ENCODE data around the gene RCN1. TPM values are rescaled to one million over a fixed set of nuclear protein-coding genes. Genes with fewer than 3 reads are reported as not detected.
"Not testable (repeated sequence)": the region's sequence is repeated elsewhere in the genome, so short reads cannot be mapped to it uniquely, and the experiment has no call there.

Gene RCN1
- total and polyA plus RNA-seq, 2 experiments from 2014 or later, result 107 to 140 TPM

DNA sequence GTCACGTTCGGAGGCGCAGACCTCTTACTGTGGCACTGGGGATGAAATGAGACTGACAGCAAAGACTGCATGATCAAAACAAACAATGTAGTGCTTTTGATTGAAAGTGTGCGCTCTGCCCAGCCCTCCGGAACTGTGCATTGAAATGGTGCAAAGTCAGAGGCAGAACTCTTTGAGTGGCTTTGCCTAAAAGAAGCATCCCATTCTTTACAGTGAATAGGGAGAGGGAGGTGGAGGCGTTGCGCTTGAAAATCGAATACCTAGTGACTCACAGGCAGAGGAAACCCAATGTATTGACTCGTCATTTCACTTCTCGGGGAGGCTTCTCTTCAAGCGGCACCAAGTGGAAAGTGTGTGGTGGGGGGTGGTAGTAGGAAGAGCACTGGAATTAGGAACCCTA, 10.9 kb downstream of the RCN1 start:
- H3F3A ChIP-seq (replicated peaks; ENCODE audit: low read depth), result no peaks in the 10 kb centered on the region
- H3K4me1 ChIP-seq (ENCODE audit: insufficient read depth), result no peaks in the 10 kb centered on the region
- TF ChIP-seq ZNF331 (CRISPR knock-in tag; IDR thresholded peaks at IDR 0.05; ENCODE audit: low read depth), result no peak
- no peak for TF ChIP-seq CREB1 (CRISPR knock-in tag; IDR thresholded peaks at IDR 0.05; ENCODE audit: low read depth)
- TF ChIP-seq POLR2AphosphoS5 (IDR thresholded peaks at IDR 0.05; ENCODE audit: low read depth), result no peak
- TF ChIP-seq EZH2 (IDR thresholded peaks at IDR 0.05; ENCODE audit: low read depth, unreplicated experiment), result no peak
- TF ChIP-seq JUNB (IDR thresholded peaks at IDR 0.05; ENCODE audit: unreplicated experiment), result no peak
- no peak for TF ChIP-seq STAT1 (IDR thresholded peaks at IDR 0.05; ENCODE audit: unreplicated experiment)
- TF ChIP-seq, protein P1, sequence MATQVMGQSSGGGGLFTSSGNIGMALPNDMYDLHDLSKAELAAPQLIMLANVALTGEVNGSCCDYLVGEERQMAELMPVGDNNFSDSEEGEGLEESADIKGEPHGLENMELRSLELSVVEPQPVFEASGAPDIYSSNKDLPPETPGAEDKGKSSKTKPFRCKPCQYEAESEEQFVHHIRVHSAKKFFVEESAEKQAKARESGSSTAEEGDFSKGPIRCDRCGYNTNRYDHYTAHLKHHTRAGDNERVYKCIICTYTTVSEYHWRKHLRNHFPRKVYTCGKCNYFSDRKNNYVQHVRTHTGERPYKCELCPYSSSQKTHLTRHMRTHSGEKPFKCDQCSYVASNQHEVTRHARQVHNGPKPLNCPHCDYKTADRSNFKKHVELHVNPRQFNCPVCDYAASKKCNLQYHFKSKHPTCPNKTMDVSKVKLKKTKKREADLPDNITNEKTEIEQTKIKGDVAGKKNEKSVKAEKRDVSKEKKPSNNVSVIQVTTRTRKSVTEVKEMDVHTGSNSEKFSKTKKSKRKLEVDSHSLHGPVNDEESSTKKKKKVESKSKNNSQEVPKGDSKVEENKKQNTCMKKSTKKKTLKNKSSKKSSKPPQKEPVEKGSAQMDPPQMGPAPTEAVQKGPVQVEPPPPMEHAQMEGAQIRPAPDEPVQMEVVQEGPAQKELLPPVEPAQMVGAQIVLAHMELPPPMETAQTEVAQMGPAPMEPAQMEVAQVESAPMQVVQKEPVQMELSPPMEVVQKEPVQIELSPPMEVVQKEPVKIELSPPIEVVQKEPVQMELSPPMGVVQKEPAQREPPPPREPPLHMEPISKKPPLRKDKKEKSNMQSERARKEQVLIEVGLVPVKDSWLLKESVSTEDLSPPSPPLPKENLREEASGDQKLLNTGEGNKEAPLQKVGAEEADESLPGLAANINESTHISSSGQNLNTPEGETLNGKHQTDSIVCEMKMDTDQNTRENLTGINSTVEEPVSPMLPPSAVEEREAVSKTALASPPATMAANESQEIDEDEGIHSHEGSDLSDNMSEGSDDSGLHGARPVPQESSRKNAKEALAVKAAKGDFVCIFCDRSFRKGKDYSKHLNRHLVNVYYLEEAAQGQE (IDR thresholded peaks at IDR 0.05; ENCODE audit: unreplicated experiment), result no peak
- TF ChIP-seq ZNF114 (CRISPR knock-in tag; IDR thresholded peaks at IDR 0.05), result no peak
- no peak for TF ChIP-seq NANOG (IDR thresholded peaks at IDR 0.05; ENCODE audit: borderline replicate concordance)
- no peak for TF ChIP-seq EZH2phosphoT487 (IDR thresholded peaks at IDR 0.05; ENCODE audit: unreplicated experiment)
- H3K36me3 ChIP-seq (ENCODE audit: insufficient read depth), result peaks cover 16% of the 10 kb centered on the region
- DNase-seq (ENCODE audit: low spot score) (no peak), ATAC-seq (no peak)
- H4K20me1 ChIP-seq (replicated peaks; ENCODE audit: insufficient read depth), result no peaks in the 10 kb centered on the region; the same call in none of the 2 replicates
- peaks cover 5% of the 10 kb centered on the region for H3K27me3 Mint-ChIP-seq (ENCODE audit: insufficient read depth, low read depth, poor library complexity)
- H3K9me3 Mint-ChIP-seq, result no peaks in the 10 kb centered on the region; the same call in 2 of the 3 replicates
- H3K79me2 ChIP-seq (replicated peaks; ENCODE audit: insufficient read depth), result peaks cover 10% of the 10 kb centered on the region
- no peaks in the 10 kb centered on the region for H3K27me3 ChIP-seq (ENCODE audit: insufficient read depth)
- H3K36me3 Mint-ChIP-seq (ENCODE audit: low read depth), result peaks cover 86% of the 10 kb centered on the region
- no peaks in the 10 kb centered on the region for H3K9me2 ChIP-seq (ENCODE audit: insufficient read depth)
- no peak overlapping the region for H2AFZ ChIP-seq
- H3K4me1 Mint-ChIP-seq, result no peaks in the 10 kb centered on the region
- no peak overlapping the region for H3K27ac Mint-ChIP-seq
- no peak overlapping the region for H3K4me2 ChIP-seq
- no peak overlapping the region for H3K4me3 Mint-ChIP-seq
- no peak overlapping the region for H3K4me3 ChIP-seq
- H3K27ac ChIP-seq (ENCODE audit: low read depth), result no peak overlapping the region

DNA sequence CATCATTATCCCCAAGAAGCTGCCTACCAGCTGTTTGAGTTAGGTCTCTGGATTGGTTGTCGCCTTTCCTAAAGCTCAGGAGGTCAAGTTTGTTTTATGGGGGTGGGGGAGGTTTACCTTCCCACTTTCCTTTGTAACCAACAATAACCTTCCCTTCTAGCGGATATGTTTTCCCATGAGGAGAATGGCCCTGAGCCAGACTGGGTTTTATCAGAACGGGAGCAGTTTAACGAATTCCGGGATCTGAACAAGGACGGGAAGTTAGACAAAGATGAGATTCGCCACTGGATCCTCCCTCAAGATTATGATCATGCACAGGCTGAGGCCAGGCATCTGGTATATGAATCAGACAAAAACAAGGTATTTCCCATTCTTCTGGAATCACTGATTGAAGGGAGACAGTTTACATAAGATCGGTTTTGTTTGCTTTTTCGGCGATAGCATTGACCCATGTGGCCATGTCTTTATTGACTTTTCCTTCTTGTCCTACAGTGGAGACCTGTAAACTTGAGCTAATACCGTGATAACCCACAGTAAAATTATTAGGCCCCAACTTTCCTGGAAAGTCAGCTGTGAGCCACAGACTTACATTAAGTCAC, 12.3 kb downstream of the RCN1 start:
- peaks cover 14% of the 10 kb centered on the region for H3K36me3 ChIP-seq (ENCODE audit: insufficient read depth)
- not testable (repeated sequence) for H3K27ac Mint-ChIP-seq; H3K9me3 Mint-ChIP-seq; H3K4me1 Mint-ChIP-seq; DNase-seq (ENCODE audit: low spot score); H3K4me1 ChIP-seq (ENCODE audit: insufficient read depth); H3K4me3 ChIP-seq; H3K4me2 ChIP-seq; H4K20me1 ChIP-seq (replicated peaks; ENCODE audit: insufficient read depth); H3K9me2 ChIP-seq (ENCODE audit: insufficient read depth); H3F3A ChIP-seq (replicated peaks; ENCODE audit: low read depth); H2AFZ ChIP-seq; H3K4me3 Mint-ChIP-seq; ATAC-seq; H3K27ac ChIP-seq (ENCODE audit: low read depth); H3K27me3 ChIP-seq (ENCODE audit: insufficient read depth); H3K79me2 ChIP-seq (replicated peaks; ENCODE audit: insufficient read depth); H3K27me3 Mint-ChIP-seq (ENCODE audit: insufficient read depth, low read depth, poor library complexity)
- peaks cover 72% of the 10 kb centered on the region for H3K36me3 Mint-ChIP-seq (ENCODE audit: low read depth)
